ENCODE results near the gene B3GNT4.
A peak's percentile ranks its signal among the peaks of the same experiment; 100 is the strongest.
"Not testable (repeated sequence)": the region's sequence is repeated elsewhere in the genome, so short reads cannot be mapped to it uniquely, and the experiment has no call there.

B3GNT4 gene

GRCh38 chr12:122203301-122204166 lies at the start of gene B3GNT4:
B3GNT4 (plus strand) TSS chr12:122203709; CDS start chr12:122204619, 910 bp downstream.
- DNase-seq, result peak in 19 of 51 donors; percentile 6 to 73 (median 36)

GRCh38 chr12:122155705-122156104 lies 47.8 kb upstream of the B3GNT4 start:
- DNase-seq, result no peak

GRCh38 chr12:122158700-122159285 lies 44.7 kb upstream of the B3GNT4 start:
- DNase-seq, result no peak

- no peak for DNase-seq
Observed at GRCh38 chr12:122159882-122160281, 43.6 kb upstream of the B3GNT4 start.

- no peak for DNase-seq
Observed at GRCh38 chr12:122160761-122161160, 42.7 kb upstream of the B3GNT4 start.

- no peak for DNase-seq
Observed at GRCh38 chr12:122161682-122162081, 41.8 kb upstream of the B3GNT4 start.

- no peak for DNase-seq
Observed at GRCh38 chr12:122162976-122163375, 40.5 kb upstream of the B3GNT4 start.

GRCh38 chr12:122166422-122167349 lies 36.8 kb upstream of the B3GNT4 start:
- no peak for DNase-seq

GRCh38 chr12:122167356-122167925 lies 36.1 kb upstream of the B3GNT4 start:
- no peak for DNase-seq

- no peak for DNase-seq
Observed at GRCh38 chr12:122168492-122168891, 35.0 kb upstream of the B3GNT4 start.

GRCh38 chr12:122171399-122171798 lies 32.1 kb upstream of the B3GNT4 start:
- no peak for DNase-seq

GRCh38 chr12:122172262-122172939 lies 31.1 kb upstream of the B3GNT4 start:
- no peak for DNase-seq

GRCh38 chr12:122174155-122174845 lies 29.2 kb upstream of the B3GNT4 start, which contains the start of gene IL31:
IL31 (minus strand) TSS chr12:122174221; CDS start chr12:122174172, 49 bp downstream.
- DNase-seq, result no peak

GRCh38 chr12:122176473-122176872 lies 27.0 kb upstream of the B3GNT4 start:
- DNase-seq, result not testable (repeated sequence)

- DNase-seq, result peak in 21 of 51 donors; percentile 7 to 61 (median 21)
Observed at GRCh38 chr12:122182887-122183587, 20.5 kb upstream of the B3GNT4 start, which contains the start of gene LRRC43. LRRC43 (plus strand) TSS chr12:122183123; CDS start chr12:122183145, 22 bp downstream.

- no peak for DNase-seq
Observed at GRCh38 chr12:122183588-122183940, 19.9 kb upstream of the B3GNT4 start.

- no peak for DNase-seq
Observed at GRCh38 chr12:122184517-122184916, 19.0 kb upstream of the B3GNT4 start.

- no peak for DNase-seq
Observed at GRCh38 chr12:122185079-122185478, 18.4 kb upstream of the B3GNT4 start.

- DNase-seq, result no peak
Observed at GRCh38 chr12:122185494-122186082, 17.9 kb upstream of the B3GNT4 start.
